Stimulated activated naive CD4-positive, alpha-beta T cell treated with Interleukin-2 at 50 U/mL for 16 hours (primary cell): Measurements from ENCODE around the gene CLIP1.
"Not testable (repeated sequence)": the region's sequence is repeated elsewhere in the genome, so short reads cannot be mapped to it uniquely, and the experiment has no call there.

Experiments used
- DNase-seq: peaks from one replicate; lab custom pipeline; 2025; lab: John Stamatoyannopoulos, UW

CLIP1 gene

DNA sequence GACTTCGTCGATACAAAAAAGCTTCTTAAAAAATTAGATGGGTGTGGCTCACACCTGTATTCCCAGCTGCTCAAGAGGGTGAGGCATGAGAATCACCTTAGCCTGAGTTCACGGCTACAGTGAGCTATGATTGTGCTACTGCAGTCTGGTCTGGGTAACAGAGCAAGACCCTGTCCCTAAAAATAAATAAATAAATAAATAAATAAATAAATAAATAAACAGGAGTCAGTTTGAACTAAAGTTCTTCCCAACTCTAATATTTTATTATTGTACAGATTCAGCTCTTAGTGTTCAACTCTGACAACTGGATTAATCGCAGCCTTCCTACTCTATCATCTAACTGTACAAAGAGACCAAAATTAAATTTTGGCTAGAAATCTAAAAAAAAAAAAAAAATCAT is 12.7 kb upstream of the CLIP1 start:
- DNase-seq: no peak

DNA sequence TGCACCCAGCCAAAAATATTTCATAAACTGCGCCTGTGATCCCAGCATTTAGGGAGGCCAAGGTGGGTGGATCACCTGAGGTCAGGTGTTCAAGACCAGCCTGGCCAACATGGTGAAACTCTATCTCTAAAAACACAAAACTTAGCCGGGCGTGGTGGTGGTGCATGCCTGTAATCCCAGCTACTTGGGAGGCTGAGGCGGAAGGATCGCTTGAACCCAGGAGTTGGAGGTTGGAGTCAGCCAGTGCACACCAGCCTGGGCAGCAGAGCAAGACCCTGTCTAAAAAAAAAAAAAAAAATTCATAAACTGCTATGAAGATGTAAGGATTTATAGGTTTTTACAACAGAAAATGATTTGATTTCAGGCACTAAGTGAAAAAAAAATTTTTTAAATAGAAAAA is 6.6 kb upstream of the CLIP1 start:
- not testable (repeated sequence) for DNase-seq

- DNase-seq: no peak
These were observed 4.9 kb upstream of the CLIP1 start for GRCh38 chr12:122427403-122427802.

DNA sequence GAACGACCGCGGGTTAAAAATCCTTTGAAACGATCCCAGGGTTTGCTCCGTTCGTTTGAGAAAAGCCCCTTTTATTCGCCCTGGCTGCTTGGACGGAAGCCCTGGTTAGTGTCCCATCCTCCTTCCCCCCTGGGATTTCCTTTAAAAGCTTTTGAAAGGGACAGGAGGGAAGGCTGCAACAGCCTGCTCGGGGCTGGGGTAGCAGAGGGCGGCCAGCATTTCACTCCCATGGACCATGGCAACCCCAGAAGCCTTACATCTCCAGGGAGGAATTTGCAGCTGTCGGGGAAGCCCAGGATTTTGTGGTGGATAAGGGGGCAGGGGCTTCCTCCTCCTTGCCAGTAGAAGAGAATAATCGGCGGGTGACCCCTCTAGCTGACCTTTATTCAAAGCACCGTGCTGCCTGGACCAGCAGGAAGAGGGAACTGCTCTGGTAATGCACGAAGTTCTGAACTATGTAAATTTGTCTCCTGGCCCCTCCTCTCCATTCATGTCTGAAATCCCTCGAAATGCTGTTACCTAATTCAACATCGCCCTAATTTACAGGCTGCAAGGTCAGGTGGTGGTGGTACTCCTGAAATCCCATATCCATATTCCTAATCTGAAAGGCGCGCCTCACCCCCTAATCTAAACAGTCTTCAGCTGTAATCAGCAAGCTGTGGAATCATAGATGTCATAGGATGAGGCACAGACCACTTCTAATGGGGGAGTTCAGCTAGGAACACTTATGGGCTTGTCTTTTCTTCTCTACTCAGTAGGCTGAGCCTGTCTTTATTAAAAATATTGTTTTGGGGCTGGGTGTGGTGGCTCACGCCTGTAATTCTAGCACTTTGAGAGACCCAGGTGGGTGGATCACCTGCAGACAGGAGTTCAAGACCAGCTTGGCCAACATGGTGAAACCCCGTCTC is 1.0 kb upstream of the CLIP1 start:
- DNase-seq: no peak

GRCh38 chr12:122422730-122423257 is 325 bp upstream of the CLIP1 start:
- DNase-seq: peak; percentile 39

- DNase-seq: peak; percentile 23
These were observed 1.2 kb downstream of the CLIP1 start for GRCh38 chr12:122421187-122421820.

DNA sequence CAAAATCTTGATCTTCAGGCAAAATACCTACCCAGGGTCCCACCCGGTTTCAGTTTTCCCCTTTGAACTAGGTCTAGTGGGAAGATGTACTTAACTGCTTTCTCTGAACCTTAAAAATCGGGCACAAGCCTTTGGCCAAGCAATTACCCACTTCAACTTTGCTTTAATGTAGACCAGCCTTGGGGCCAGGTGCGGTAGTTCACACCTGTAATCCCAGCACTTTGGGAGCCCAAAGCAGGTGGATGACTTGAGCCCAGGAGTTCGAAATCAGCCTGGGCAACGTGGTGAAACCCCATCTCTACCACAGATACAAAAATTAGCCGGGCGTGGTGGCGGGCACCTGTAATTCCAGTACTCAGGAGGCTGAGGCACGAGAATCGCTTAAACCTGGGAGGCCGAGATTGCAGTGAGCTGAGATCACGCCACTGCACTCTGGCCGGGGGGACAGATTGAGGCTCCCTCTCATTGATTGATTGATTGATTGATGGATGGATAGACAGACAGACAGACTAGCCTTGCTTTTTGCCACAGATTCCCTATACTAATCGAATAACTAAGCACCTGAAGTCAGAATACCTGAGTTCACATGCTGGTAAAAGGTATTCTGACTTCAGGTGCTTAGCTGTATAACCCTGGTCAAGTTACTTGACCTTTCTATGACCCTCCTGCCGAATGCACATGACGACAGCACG is 1.9 kb downstream of the CLIP1 start:
- DNase-seq: no peak

DNA sequence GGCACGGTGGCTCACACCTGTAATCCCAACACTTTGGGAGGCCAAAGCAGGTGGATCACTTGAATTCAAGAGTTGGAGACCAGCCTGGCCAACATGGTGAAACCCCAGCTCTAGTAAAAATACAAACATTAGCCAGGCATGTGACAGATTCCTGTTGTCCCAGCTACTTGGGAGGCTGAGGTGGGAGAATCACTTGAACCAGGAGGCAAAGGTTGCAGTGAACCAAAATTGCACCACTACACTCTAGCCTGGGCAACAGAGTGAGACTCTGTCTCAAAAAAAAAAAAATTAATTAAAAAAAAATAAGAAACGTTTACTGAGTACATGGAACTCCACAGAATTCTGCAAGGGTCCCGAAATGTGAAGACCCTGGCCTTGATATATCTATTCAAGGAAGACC is 3.4 kb downstream of the CLIP1 start:
- not testable (repeated sequence) for DNase-seq

GRCh38 chr12:122415665-122416064 is 6.8 kb downstream of the CLIP1 start:
- DNase-seq: not testable (repeated sequence)

- DNase-seq: no peak
These were observed 8.7 kb downstream of the CLIP1 start for GRCh38 chr12:122413516-122414404.

DNA sequence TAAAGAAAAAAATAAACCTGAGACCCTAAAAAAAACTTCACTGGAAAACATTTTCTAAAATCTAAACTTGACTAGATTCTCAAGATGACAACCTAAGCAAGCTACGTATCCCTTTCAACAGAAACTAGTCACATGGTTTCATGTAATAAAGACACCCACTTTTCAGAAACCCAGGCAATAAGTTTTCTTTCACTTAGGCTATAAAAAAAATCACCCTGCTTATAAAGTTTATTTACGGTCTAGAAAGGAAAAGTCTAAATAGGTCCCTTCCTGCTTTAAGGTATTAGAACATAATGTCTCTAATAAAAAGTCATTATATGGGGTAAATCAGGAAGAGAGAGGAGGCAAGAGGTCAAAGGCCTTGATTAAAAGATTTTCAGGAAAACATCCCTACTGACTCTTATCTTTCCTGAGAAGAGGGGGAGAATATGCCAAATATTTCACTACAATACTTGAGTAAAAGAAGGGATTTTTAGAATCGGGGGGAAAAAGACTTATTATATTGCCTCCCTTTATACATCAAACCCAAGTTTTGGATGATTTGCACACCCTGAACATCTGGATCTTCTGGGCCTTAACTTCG is 9.5 kb downstream of the CLIP1 start:
- DNase-seq: no peak

DNA sequence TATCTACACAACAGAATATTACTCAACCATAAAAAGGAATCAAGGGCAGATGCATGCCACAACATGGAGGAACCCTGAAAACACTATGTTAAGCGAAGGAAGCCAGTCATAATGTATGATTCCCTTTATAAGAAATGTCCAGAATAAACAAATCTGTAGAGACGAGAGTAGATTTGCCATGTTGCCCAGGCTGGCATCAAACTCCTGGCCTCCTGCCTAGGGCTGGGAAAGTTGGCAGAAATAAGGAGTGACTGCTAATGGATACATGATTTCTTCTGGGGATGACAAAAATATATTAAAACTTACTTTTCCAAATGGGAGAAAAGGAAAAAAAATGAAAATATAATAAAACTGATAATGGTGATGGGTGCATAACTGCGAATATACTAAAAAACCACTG is 10.9 kb downstream of the CLIP1 start:
- DNase-seq: no peak

- DNase-seq: no peak
These were observed 15.3 kb downstream of the CLIP1 start for GRCh38 chr12:122407208-122407607.

DNA sequence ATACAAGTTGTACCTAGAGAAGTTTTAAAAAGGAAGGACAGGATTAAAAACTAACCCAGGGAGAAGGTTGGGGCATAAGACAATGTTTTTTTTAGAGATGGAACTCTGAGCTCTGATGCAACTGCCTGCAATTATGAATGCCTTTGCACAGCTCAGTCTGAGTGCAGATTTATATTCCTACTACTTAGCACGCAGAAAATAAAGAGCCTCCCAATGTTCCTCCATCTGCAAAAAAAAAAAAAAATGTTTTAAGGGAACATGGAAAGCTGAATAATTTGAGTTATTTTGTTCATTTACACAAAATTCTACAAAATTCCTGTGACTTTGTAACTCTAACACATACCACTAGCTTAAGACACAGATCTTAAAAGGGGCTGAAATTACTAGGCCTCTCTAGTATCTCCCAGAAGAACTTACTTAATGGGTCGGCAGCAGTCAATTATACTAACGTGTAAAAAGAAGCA is 15.7 kb downstream of the CLIP1 start:
- no peak for DNase-seq

GRCh38 chr12:122403831-122404230 is 18.6 kb downstream of the CLIP1 start:
- no peak for DNase-seq

GRCh38 chr12:122403115-122403770 is 19.2 kb downstream of the CLIP1 start:
- no peak for DNase-seq

- no peak for DNase-seq
These were observed 20.2 kb downstream of the CLIP1 start for GRCh38 chr12:122402264-122402663.

DNA sequence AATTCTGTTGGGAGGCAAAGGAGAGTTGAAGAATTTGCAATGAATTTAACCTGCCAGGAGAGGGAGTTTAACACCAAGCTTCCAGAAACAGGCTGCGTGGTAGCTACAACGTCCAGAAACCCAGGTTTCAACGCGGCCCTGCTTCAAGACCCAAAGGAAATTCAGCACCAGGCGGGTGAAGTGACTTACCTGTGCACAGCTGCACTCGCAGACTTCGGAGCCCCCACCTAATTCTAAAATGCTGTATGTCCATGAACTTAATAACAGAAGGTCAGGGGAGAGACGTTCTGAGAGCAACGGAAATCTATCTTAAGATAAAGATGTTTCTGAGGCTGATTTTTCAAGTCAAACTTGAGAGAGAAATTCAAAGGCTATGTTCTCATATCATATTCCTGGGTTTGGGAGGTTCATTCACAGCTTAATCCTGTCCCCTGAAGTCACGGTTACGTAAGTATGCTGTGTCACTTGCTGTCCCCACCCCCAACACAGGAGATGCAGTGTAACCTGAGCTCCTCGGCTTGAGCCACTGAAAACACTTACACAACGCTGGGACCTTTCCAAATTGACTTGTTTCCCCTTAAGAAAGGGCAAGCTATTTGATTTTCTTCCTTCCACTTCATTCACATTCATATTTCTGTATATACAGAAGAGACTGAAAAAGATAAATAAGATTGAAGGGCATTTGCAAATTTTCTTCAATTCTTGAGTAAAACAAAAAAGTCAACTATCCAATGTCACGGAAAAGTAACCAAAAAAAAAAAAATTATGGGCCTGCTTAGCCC is 22.7 kb downstream of the CLIP1 start:
- DNase-seq: peak; percentile 22

DNA sequence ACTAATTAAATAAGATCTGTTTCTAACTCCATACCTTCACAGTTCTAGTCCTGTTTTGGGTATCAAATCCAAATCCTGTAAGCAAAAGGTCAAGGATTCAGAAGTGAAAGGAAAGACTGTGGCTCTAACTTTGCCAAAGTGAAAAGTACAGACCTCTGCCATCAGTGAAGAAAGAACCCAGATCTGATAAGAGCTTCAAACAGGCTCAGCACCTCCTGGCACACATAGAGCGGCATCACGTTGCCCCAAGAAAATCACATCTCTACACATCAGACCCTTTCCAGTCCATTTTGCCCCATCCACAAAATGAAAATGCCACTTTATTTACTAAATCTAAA is 23.2 kb downstream of the CLIP1 start:
- DNase-seq: no peak

- not testable (repeated sequence) for DNase-seq
These were observed 24.5 kb downstream of the CLIP1 start for GRCh38 chr12:122397981-122398380.
